Fibroblast of villous mesenchyme (primary cell): ENCODE results near the gene ACAP3. TPM values are rescaled to one million over a fixed set of nuclear protein-coding genes. Genes with fewer than 3 reads are reported as not detected.

Experiments used
- DNase-seq: peaks from one replicate; pipeline ENCODE4 v3.0.0-alpha.2; 2010; ENCODE audit warnings: low read depth
- H3K4me3 ChIP-seq: 2 replicates; pipeline ENCODE4 v1.5.1; 2011; ENCODE audit warnings: low read depth, mild to moderate bottlenecking, low read length
- total RNA-seq: library from RNA; depleted of rRNA; stranded (reverse); fragments of >200 nt; gene quantifications from 2 replicates; pipeline ENCODE4 v1.2.3, GENCODE V29; 2012
- TF ChIP-seq, protein P1 (sequence below): IDR thresholded peaks from 2 replicates; pipeline ENCODE4 v1.5.1; 2012; ENCODE audit warnings: low read depth, mild to moderate bottlenecking, low read length; ENCODE audit not compliant: insufficient read depth

ACAP3 gene
- total RNA-seq, 1 donor: 43.2 TPM

DNA sequence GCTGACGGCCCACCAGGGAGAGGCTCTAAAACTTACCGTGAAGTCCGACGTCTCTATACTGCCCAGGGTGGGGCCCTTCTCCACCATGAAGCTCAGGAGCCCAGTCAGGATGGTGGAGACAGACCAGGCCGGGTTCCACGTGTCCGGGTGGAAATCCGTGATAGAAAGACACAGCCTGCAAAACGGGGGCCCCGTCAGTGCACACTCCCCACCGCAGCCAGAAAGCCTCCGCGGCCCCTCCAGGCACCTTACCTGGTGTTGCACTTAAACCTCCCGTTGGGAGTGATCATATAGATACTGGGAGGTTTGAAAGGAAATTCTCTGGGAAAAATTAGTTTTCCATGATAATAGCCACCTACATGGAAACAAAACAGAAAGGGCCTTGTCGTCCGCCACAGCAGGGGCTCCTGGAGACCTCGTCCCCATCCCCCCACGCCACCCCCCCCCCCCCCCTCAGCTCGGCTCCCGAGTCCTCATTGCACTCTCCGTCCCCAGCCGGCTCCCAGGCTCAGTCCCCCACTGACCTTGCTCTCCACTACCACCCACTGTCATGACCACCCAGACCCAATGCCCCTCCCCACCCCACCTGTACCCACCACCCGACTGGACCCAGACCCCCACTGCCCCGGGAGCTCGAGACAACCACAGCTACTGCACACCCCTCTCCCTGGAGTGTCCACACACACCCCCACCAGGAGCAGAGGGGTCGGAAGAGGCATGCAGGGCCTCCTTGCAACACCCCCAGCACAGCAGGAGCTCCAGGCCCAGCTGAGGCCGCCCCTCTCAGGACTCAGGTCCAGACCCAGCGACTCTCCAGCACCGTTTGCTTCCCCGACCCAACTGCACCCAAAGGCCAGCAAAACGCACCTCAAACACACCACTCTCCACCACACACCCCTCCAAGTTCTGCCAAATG is 50.5 kb downstream of the ACAP3 start:
- DNase-seq: no peak
- TF ChIP-seq, protein P1, sequence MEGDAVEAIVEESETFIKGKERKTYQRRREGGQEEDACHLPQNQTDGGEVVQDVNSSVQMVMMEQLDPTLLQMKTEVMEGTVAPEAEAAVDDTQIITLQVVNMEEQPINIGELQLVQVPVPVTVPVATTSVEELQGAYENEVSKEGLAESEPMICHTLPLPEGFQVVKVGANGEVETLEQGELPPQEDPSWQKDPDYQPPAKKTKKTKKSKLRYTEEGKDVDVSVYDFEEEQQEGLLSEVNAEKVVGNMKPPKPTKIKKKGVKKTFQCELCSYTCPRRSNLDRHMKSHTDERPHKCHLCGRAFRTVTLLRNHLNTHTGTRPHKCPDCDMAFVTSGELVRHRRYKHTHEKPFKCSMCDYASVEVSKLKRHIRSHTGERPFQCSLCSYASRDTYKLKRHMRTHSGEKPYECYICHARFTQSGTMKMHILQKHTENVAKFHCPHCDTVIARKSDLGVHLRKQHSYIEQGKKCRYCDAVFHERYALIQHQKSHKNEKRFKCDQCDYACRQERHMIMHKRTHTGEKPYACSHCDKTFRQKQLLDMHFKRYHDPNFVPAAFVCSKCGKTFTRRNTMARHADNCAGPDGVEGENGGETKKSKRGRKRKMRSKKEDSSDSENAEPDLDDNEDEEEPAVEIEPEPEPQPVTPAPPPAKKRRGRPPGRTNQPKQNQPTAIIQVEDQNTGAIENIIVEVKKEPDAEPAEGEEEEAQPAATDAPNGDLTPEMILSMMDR: no peak
- no peak overlapping the region for H3K4me3 ChIP-seq

DNA sequence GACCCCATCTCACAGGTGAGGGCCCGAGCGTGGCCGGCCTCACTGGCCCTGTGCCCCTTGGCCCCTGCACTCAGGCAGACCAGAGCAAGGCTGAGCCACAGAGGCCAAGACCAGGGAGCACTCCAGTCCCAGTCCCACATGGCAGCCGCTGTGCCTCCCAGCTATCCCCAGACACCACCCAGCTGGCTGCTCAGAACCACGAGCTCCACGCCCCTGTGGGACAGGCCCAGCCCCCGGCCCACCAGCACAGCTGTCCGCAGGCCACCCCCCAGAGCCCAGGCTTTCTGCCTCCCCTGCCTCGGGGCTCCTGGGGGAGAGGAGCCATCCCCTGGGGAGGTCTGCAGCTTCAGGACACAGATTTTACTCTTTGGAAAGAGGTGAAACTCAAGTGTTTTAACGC is 52.1 kb downstream of the ACAP3 start:
- DNase-seq: no peak
- no peak overlapping the region for H3K4me3 ChIP-seq
- TF ChIP-seq, protein P1: no peak

DNA sequence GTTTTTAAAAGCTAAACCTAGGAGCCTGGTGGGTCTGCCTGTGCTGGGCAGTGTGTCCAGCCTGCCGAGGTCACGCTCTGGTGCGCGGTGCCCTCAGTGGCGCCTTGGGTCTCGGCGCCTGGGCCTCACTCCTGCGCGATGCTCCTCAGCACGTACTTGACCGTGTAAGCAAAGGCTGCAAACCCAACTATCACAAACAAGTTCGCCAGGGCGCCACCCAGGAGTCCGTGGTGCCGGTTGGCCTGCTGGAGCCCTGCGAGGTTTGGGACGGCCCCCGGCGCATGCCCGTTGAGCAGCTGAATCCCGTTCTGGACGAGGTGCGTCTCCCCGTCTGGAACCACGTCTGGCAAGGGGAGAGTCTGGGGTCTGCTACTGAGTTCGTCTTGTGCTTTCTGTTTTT is 52.7 kb downstream of the ACAP3 start:
- H3K4me3 ChIP-seq: no peak overlapping the region
- no peak for DNase-seq

DNA sequence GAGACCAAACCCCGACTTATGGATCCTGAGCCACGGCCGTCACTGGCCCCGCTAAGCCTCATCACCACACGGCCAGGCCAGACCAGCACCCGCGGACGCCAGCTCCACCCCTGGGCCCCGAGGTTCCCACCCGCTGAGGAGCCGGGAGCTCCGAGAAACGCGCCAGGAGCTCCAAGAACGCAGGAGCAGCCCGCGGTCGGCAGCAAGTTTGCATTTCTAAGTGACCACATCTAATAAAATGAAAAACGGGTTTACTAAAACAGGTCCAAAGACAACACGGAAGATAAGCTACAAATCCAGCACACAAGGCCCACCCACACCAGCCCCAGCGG is 53.1 kb downstream of the ACAP3 start:
- no peak for DNase-seq
- H3K4me3 ChIP-seq: no peak overlapping the region
- TF ChIP-seq, protein P1: no peak

More for the DNA sequence above, 52.7 kb downstream of the ACAP3 start:
- TF ChIP-seq, protein P1: no peak

DNA sequence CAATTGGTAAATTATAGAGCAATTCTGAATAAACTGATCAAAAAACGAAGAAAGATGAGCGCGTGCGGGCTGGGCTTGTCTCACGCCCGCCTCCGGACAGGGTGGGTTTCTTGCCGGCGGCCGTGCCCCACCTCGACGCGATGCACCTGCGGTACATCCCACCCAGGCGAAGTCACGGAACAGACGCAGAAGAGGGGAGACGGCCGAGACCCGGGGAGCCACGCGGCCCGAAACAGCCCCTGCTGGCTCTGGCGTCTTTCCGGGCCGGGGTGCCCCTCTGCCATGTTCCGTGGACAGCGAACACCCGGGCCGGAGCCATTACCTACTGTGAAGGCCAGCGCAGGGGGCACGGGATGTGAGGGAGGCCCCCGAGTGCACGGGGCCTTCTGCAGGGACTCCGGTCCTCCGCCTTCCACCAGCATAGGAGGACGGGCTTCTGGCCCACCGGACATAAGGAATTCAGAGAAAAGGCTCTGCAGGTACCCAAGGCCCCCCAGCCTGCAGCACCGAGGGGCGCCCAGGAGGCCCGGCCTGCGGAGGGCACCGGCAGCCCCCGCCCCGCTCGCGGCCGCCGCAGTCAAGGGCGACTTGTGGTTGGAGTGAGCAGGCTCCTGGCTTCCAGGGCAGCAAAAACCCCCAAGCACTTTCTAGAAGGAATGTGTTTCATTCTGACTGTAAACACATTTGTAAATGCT is 53.6 kb downstream of the ACAP3 start:
- no peak overlapping the region for H3K4me3 ChIP-seq
- TF ChIP-seq, protein P1: no peak

DNA sequence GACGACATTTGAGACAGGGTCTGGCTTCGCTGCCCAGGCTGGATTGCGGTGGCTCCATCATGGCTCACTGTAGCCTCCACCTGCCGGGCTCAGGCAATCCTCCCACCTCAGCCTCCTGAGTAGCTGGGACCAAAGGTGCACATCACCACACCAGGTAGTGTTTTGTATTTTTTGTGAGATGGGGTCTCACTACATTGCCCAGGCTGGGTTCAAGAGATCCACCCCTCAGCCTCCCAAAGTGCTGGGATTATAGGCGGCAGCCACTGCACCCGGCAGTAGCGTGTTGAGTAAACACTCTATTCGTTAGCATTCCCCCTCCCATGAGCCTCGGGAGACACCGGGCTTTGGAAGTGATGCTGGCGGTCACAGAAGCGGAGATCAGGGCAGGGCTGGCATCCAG is 54.4 kb downstream of the ACAP3 start:
- no peak overlapping the region for H3K4me3 ChIP-seq
- TF ChIP-seq, protein P1: no peak
- no peak for DNase-seq

More for the DNA sequence above, 53.6 kb downstream of the ACAP3 start:
- no peak for DNase-seq
